Cerebellar cortex (tissue), 1 donor: ENCODE data around the gene SARS2.
"Not testable (repeated sequence)": the region's sequence is repeated elsewhere in the genome, so short reads cannot be mapped to it uniquely, and the experiment has no call there.

Experiments
- DNase-seq: peaks from one replicate; pipeline ENCODE4 v3.0.0-alpha.2; 2015; ENCODE audit warnings: low spot score

SARS2 gene

GRCh38 chr19:38929929-38930775, at the start of gene SARS2:
TSS of gene SARS2 (minus strand) at chr19:38930763. CDS start at chr19:38930736, 27 bp downstream.
- peak; percentile 93 for DNase-seq

- no peak for DNase-seq
Observed at GRCh38 chr19:38979812-38980211, 49.2 kb upstream of the SARS2 start.

GRCh38 chr19:38978326-38978689, 47.7 kb upstream of the SARS2 start:
- no peak for DNase-seq

GRCh38 chr19:38977445-38978325, 47.1 kb upstream of the SARS2 start:
- DNase-seq = no peak

- peak; percentile 75 for DNase-seq
Observed at GRCh38 chr19:38975861-38976271, 45.3 kb upstream of the SARS2 start.

- peak; percentile 69 for DNase-seq
Observed at GRCh38 chr19:38975214-38975860, 44.8 kb upstream of the SARS2 start, which contains the start of gene FBXO17. TSS of gene FBXO17 (minus strand) at chr19:38975742. CDS start at chr19:38950319, 25,423 bp downstream.

GRCh38 chr19:38974624-38975213, 44.2 kb upstream of the SARS2 start:
- DNase-seq = no peak

GRCh38 chr19:38971672-38972071, 41.1 kb upstream of the SARS2 start:
- no peak for DNase-seq

- peak; percentile 55 for DNase-seq
Observed at GRCh38 chr19:38970664-38971532, 40.3 kb upstream of the SARS2 start.

- DNase-seq = not testable (repeated sequence)
Observed at GRCh38 chr19:38966149-38966548, 35.6 kb upstream of the SARS2 start.

GRCh38 chr19:38964738-38965137, 34.2 kb upstream of the SARS2 start:
- no peak for DNase-seq

GRCh38 chr19:38959618-38960017, 29.1 kb upstream of the SARS2 start:
- no peak for DNase-seq

GRCh38 chr19:38958301-38958700, 27.7 kb upstream of the SARS2 start:
- DNase-seq = no peak

GRCh38 chr19:38956264-38956663, 25.7 kb upstream of the SARS2 start:
- DNase-seq = no peak

GRCh38 chr19:38953677-38954076, 23.1 kb upstream of the SARS2 start:
- no peak for DNase-seq

- peak; percentile 57 for DNase-seq
Observed at GRCh38 chr19:38952395-38953165, 22.0 kb upstream of the SARS2 start.

GRCh38 chr19:38951187-38951586, 20.6 kb upstream of the SARS2 start:
- no peak for DNase-seq

GRCh38 chr19:38949580-38950367, 19.2 kb upstream of the SARS2 start:
- DNase-seq = peak; percentile 81
